Kidney (tissue), 14 donors: ENCODE data around the gene GNA12. TPM values are rescaled to one million over a fixed set of nuclear protein-coding genes. Genes with fewer than 3 reads are reported as not detected.

Source experiments
- DNase-seq, 5 donors: peaks; one replicate each; pipeline ENCODE4 v3.0.0-alpha.2; 2013 to 2020
- FAIRE-seq: peaks from 2 replicates; lab custom pipeline; 2012; peaks lifted over from hg19 to GRCh38; lab: Jason Lieb, UNC
- H3K27ac ChIP-seq, 2 donors: one replicate each; pipeline ENCODE4 v1.7.0; 2013; ENCODE audit warnings: low read depth in 2 of 2, low read length in 2 of 2, inconsistent platforms in 1 of 2
- H3K27me3 ChIP-seq: one replicate; pipeline ENCODE4 v1.7.1; 2013; ENCODE audit warnings: low read length, inconsistent platforms; ENCODE audit not compliant: control insufficient read depth, insufficient read depth
- H3K36me3 ChIP-seq, 3 donors: one replicate each; pipeline versions ENCODE4 v1.7.0 to v1.7.1; 2013; ENCODE audit warnings: low read length in 3 of 3, control low read depth in 1 of 3, inconsistent platforms in 1 of 3; ENCODE audit not compliant: insufficient read depth in 3 of 3, control insufficient read depth in 2 of 3
- H3K4me1 ChIP-seq, 3 donors: one replicate each; pipeline versions ENCODE4 v1.7.0 to v1.7.1; 2013; ENCODE audit warnings: low read length in 3 of 3, inconsistent platforms in 1 of 3, low read depth in 1 of 3; ENCODE audit not compliant: control insufficient read depth in 2 of 3, insufficient read depth in 2 of 3
- H3K4me3 ChIP-seq, 3 donors: one replicate each; pipeline versions ENCODE4 v1.7.0 to v1.8.1; 2013; ENCODE audit warnings: low read length in 3 of 3, control low read depth in 1 of 3, inconsistent platforms in 1 of 3
- H3K9ac ChIP-seq, 3 donors: one replicate each; pipeline versions ENCODE4 v1.7.0 to v1.7.1; 2013; ENCODE audit warnings: low read length in 3 of 3, control low read depth in 1 of 3, inconsistent platforms in 1 of 3
- H3K9me3 ChIP-seq, 3 donors: one replicate each; pipeline versions ENCODE4 v1.7.0 to v1.7.1; 2013; ENCODE audit warnings: low read length in 3 of 3, control low read depth in 1 of 3, inconsistent platforms in 1 of 3; ENCODE audit not compliant: control insufficient read depth in 2 of 3, insufficient read depth in 1 of 3
- intact Hi-C: fragments of 100-400 bp; cut with DNase I; formaldehyde crosslinking; loops from one replicate; pipeline ENCODE4 v1.11.1; 2022
- polyA plus RNA-seq: library from polyadenylated mRNA; stranded (reverse); fragments of 350-450 nt; fragmentation: Illumina TruSeq; extraction: RNeasy Lipid Tissue Mini Kit (QIAGEN cat#74804); gene quantifications from one replicate; pipeline ENCODE4 v1.2.3, GENCODE V29; 2014; ENCODE audit warnings: low read depth, low replicate concordance; ENCODE audit not compliant: insufficient read depth
- total RNA-seq: library from RNA; stranded (reverse); fragmentation: NEBNext Ultra II Directional; extraction: Animal tissue kit (Norgen Biotek cat#: 25700); gene quantifications from one replicate; pipeline ENCODE4 v1.2.1, GENCODE V29; 2021
- TF ChIP-seq, protein P1 (sequence below): IDR thresholded peaks from 3 replicates; pipeline ENCODE4 v1.5.1; 2012; ENCODE audit warnings: mild to moderate bottlenecking, moderate library complexity, borderline replicate concordance; ENCODE audit not compliant: insufficient read depth; ENCODE audit errors: extremely low read depth
- donor health status: control.
- donor health status: control.
- donor health status: control.
- donor health status: control.
- donor health status: control.
- donor health status: DM: yes; HTN: yes; CAD: no.
- donor health status: Normal renal cell carcinoma (clear cell type).

Gene GNA12
- total and polyA plus RNA-seq, 2 donors from 2014 or later = 16.5 to 41.1 TPM

DNA sequence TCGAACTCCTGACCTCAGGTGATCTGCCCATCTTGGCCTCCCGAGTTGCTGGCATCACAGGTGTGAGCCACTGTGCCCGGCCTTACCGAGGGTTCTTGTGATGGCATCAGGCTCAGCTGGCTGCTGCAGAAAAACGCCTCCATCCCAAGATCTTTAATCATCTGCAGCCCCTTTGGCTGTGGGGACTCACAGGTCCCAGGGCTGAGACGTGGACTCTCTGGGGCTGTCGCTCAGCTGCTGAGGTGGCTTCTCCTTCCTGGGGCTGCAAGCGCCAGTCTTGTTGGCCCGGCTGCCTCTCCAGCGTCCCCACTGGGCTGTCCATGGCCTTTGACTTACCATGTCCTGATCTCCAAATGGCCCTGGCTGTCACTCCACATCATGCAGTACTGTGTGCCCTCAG, 136.1 kb downstream of the GNA12 start:
- Histone ChIP-seq H3K4me3 (no peak overlapping the region), H3K27me3 (no peaks in the 10 kb centered on the region), H3K4me1 (no peaks in the 10 kb centered on the region), H3K9ac (no peak overlapping the region), H3K9me3 (peaks cover 0 to 2% (median 0%) of the 10 kb centered on the region in 3 donors), H3K27ac (no peak overlapping the region), H3K36me3 (no peaks in the 10 kb centered on the region)
- intact Hi-C loops = no loop called here
- TF ChIP-seq, protein P1, sequence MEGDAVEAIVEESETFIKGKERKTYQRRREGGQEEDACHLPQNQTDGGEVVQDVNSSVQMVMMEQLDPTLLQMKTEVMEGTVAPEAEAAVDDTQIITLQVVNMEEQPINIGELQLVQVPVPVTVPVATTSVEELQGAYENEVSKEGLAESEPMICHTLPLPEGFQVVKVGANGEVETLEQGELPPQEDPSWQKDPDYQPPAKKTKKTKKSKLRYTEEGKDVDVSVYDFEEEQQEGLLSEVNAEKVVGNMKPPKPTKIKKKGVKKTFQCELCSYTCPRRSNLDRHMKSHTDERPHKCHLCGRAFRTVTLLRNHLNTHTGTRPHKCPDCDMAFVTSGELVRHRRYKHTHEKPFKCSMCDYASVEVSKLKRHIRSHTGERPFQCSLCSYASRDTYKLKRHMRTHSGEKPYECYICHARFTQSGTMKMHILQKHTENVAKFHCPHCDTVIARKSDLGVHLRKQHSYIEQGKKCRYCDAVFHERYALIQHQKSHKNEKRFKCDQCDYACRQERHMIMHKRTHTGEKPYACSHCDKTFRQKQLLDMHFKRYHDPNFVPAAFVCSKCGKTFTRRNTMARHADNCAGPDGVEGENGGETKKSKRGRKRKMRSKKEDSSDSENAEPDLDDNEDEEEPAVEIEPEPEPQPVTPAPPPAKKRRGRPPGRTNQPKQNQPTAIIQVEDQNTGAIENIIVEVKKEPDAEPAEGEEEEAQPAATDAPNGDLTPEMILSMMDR = no peak
- DNase-seq = no peak
- FAIRE-seq = no peak

DNA sequence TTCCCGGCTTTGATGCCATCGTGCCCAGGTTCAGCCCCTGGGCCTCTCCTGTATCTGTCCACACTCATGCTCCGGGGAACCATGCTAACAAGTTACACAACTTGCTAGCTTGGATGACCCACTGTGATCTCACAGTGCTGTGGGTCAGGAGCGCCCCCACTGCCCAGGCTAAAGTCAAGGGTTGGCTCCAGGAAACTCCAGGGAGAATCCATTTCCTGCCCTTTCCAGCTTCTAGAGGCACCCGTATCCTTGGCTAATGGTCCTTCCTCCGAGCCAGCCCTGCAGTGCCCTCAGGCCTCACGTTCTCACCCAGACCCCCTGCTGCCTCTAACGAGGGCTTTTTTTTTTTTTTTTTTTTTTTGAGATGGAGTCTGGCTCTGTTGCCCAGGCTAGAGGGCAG, 136.6 kb downstream of the GNA12 start:
- Histone ChIP-seq H3K27ac (no peak overlapping the region), H3K4me3 (no peak overlapping the region), H3K4me1 (no peaks in the 10 kb centered on the region), H3K9ac (no peak overlapping the region), H3K27me3 (no peaks in the 10 kb centered on the region), H3K36me3 (no peaks in the 10 kb centered on the region), H3K9me3 (peaks cover 0 to 2% (median 0%) of the 10 kb centered on the region in 3 donors)
- FAIRE-seq (no peak), DNase-seq (no peak)
- intact Hi-C loops = no loop called here
- TF ChIP-seq, protein P1 = no peak

DNA sequence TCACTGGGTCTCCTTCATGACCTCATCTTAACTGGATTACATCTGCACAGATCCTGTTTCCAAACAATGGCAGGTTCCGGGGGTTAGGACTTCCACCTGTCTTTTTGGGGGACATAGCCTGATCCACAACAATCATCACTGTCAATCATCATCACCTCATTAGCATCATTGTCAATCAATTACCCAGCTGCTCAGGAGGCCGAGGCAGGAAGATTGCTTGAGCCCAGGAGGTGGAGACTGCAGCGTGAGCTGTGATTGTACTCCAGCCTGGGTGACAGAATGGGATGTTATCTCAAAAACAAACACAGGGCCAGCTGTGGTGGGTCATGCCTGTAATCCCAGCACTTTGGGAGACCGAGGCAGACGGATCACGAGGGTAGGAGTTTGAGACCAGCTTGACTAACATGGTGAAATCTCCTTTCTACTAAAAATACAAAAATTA, 137.4 kb downstream of the GNA12 start:
- Histone ChIP-seq H3K4me3 (no peak overlapping the region), H3K9ac (no peak overlapping the region)
- no peak for FAIRE-seq

More for the DNA sequence above, 137.4 kb downstream of the GNA12 start:
- H3K27ac ChIP-seq = no peak overlapping the region
- no peaks in the 10 kb centered on the region for H3K36me3 ChIP-seq
- intact Hi-C loops = no loop called here
- DNase-seq = no peak
- TF ChIP-seq, protein P1 = no peak
- no peaks in the 10 kb centered on the region for H3K4me1 ChIP-seq
- no peaks in the 10 kb centered on the region for H3K27me3 ChIP-seq
- peaks cover 0 to 2% (median 0%) of the 10 kb centered on the region in 3 donors for H3K9me3 ChIP-seq
